Pons (tissue), 1 donor: Measurements from ENCODE around the gene HIRIP3.
"Not testable (repeated sequence)": the region's sequence is repeated elsewhere in the genome, so short reads cannot be mapped to it uniquely, and the experiment has no call there.

Source experiments
- DNase-seq: peaks from one replicate; pipeline ENCODE4 v3.0.0-alpha.2; 2016; ENCODE audit warnings: low spot score

The HIRIP3 gene

DNA sequence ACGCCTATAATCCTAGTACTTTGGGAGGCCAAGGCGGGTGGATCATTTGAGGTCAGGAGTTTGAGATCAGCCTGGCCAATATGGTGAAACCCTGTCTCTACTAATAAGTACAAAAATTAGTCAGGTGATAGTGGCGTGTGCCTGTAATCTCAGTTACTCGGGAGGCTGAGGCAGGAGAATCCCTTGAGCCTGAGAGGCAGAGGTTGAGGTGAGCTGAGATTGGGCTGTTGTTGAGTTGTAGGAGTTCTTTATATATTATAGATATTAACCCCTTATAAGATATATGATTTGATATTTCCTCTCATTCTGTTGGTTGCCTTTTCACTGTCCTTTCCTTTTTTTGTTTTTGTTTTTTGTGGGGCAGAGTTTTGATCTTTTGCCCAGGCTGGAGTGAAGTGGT is 35.6 kb downstream of the HIRIP3 start:
- not testable (repeated sequence) for DNase-seq

GRCh38 chr16:29959293-29959692 is 36.1 kb downstream of the HIRIP3 start:
- no peak for DNase-seq

DNA sequence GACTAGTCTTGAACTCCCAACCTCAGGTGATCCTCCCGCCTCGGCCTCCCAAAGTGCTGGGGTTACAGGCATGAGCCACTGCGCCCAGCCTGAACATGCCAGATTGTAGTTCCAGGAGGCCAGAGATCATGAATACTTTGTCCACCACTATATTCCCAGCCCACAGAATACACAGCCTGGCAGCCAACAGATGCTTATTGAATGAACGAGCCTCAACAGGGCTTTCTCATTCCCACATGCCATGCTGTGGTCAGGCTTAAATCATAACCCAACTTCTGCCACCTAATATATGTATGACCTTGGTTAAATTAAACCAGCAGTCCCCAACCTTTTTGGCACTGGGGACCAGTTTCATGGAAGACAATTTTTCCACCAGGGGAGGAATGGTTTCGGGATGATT is 36.7 kb downstream of the HIRIP3 start:
- DNase-seq: no peak

- no peak for DNase-seq
Observed at GRCh38 chr16:29951625-29952365, 43.6 kb downstream of the HIRIP3 start.

- no peak for DNase-seq
Observed at GRCh38 chr16:29950806-29951461, 44.5 kb downstream of the HIRIP3 start.

- DNase-seq: no peak
Observed at GRCh38 chr16:29947897-29948296, 47.5 kb downstream of the HIRIP3 start.

DNA sequence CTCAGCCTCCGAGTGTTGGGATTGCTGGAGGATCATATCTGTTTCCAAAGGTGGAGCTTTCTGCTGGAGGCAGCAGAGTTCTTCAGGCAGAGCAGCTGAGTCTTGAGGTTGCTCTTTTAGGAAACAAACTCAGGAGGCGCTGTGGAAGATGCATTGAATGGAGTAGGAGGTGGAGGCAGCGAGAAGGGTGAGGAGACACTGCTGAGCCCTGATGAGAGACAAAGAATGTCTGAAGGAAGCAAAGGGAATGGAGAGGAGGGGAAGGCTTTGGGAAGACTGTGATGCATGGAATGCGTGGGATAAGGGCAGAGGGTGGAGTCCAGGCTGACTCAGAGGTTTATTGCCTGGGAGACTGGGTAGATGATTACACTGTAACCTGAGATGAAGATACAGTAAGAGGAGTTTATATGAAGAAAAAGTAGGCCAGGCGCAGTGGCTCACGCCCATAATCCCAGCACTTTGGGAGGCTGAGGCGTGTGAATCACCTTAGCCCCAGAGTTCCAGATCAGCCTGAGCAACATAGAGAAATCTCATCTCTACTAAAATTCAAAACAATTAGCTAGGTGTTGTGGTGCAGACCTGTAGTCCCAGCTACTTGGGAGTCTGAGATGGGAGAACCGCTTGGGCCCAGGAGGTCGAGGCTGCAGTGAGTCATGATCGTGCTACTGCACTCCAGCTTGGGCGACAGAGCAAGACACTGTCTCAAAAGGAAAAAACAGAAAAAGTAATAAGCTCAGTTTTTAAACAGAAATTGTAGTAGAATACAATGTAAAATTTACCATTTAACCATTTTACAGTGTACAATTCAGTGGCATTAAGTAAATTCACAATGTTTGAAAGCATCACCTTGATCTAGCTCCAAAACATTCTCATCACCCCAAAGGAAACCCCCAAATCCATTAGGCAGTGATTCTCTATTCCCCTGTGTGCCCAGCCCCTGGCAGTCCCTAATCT is 51.3 kb downstream of the HIRIP3 start:
- no peak for DNase-seq
